ENCODE measurements around the gene TCF4. TPM values are rescaled to one million over a fixed set of nuclear protein-coding genes. Genes with fewer than 3 reads are reported as not detected.

Gene TCF4
- total RNA-seq, 1 experiment from 2014 or later: 104 TPM

GRCh38 chr18:55264108-55264507 is 323.9 kb downstream of the TCF4 start:
- Mint-ChIP-seq H3K27me3 (ENCODE audit: low read depth) (no peaks in the 10 kb centered on the region), H3K4me3 (no peak overlapping the region), H3K27ac (peak overlapping the region; percentile 44; the same call in 1 of the 2 replicates), H3K36me3 (peaks cover 43% of the 10 kb centered on the region), H3K9me3 (no peaks in the 10 kb centered on the region), H3K4me1 (peaks cover 61% of the 10 kb centered on the region)
- ChIA-PET CTCF (interaction anchor here (0.6 to 1.3 kb wide), 4 partner anchors 11 to 579 kb away, joined by 3 to 8 read pairs (median 3); no protein-coding TSS in a partner anchor), POLR2A (interaction anchor here (0.6 to 0.7 kb wide), 2 partner anchors 237 to 905 kb away, joined by 3 to 5 read pairs; no protein-coding TSS in a partner anchor)
- peak; percentile 62; the same call in 1 of the 2 replicates for ATAC-seq
- no peak for DNase-seq (ENCODE audit: low spot score)
- TF ChIP-seq ZBTB43 (CRISPR knock-in tag; IDR thresholded peaks at IDR 0.05) (no peak), JUN (CRISPR knock-in tag; IDR thresholded peaks at IDR 0.05) (no peak)

DNA sequence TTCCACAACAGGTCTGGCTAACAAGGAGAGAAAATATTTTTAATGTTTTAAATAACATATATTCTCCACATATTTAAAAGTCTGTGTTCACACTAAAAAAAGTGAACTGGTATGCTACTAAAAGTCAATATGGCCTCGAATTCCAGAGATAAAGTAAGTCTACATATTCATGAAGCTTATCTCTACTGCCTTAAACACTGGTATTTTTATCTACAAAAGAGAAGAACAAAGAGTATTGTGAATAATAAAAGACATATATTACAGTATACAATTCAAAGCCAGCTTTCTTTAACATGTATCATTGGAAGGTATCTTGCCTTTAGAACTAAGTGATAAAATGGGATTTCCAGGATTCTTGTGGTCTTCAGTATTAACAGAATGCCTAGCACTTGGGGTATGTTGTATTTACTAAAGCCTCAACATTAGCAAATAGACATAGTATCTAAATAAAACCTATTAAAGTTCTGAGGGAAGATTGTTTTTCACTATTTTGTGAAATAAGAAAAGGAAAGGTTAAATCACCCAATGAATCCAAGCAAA is 325.9 kb downstream of the TCF4 start:
- DNase-seq (ENCODE audit: low spot score): no peak
- no peak for ATAC-seq
- ChIA-PET POLR2A (no interaction called here), CTCF (interaction anchor here (1.1 to 2.4 kb wide), 2 partner anchors 13 to 27 kb away, joined by 4 to 7 read pairs; no protein-coding TSS in a partner anchor)
- peaks cover 30% of the 10 kb centered on the region for H3K36me3 Mint-ChIP-seq
- no peaks in the 10 kb centered on the region for H3K9me3 Mint-ChIP-seq
- no peak for TF ChIP-seq GTF2I (CRISPR knock-in tag; conservative IDR thresholded peaks at IDR 0.05)
- TF ChIP-seq, protein P1, sequence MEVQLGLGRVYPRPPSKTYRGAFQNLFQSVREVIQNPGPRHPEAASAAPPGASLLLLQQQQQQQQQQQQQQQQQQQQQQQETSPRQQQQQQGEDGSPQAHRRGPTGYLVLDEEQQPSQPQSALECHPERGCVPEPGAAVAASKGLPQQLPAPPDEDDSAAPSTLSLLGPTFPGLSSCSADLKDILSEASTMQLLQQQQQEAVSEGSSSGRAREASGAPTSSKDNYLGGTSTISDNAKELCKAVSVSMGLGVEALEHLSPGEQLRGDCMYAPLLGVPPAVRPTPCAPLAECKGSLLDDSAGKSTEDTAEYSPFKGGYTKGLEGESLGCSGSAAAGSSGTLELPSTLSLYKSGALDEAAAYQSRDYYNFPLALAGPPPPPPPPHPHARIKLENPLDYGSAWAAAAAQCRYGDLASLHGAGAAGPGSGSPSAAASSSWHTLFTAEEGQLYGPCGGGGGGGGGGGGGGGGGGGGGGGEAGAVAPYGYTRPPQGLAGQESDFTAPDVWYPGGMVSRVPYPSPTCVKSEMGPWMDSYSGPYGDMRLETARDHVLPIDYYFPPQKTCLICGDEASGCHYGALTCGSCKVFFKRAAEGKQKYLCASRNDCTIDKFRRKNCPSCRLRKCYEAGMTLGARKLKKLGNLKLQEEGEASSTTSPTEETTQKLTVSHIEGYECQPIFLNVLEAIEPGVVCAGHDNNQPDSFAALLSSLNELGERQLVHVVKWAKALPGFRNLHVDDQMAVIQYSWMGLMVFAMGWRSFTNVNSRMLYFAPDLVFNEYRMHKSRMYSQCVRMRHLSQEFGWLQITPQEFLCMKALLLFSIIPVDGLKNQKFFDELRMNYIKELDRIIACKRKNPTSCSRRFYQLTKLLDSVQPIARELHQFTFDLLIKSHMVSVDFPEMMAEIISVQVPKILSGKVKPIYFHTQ (CRISPR knock-in tag; IDR thresholded peaks at IDR 0.05): no peak
- peaks cover 51% of the 10 kb centered on the region for H3K4me1 Mint-ChIP-seq
- no peak overlapping the region for H3K4me3 Mint-ChIP-seq
- no peaks in the 10 kb centered on the region for H3K27me3 Mint-ChIP-seq (ENCODE audit: low read depth)
- H3K27ac Mint-ChIP-seq: peak overlapping the region; percentile 39; the same call in 1 of the 2 replicates

DNA sequence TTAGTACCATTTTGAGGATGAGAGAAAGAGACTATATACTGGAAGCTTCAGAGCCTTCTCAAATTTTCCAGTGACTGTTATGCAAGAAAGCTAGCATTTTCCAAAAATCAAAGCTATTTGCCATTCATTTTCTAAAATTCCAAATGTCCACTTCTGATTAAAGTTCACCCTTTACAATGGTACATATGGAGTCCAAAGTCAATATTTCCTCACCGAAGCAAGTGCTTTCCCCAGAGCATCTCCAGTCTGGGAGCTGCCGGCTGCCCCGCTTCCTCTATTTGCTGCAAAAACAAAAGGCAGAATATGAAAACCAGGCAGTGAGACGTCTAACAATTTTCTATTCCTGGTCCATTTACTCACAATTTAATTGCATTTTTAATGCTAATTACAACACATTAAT is 326.7 kb downstream of the TCF4 start:
- no peak overlapping the region for H3K27ac Mint-ChIP-seq
- CTCF ChIA-PET: interaction anchor here (2.4 kb wide), 1 partner anchor 26 kb away, joined by 7 read pairs; no protein-coding TSS in a partner anchor
- no peaks in the 10 kb centered on the region for H3K27me3 Mint-ChIP-seq (ENCODE audit: low read depth)
- no peak for TF ChIP-seq CDX4 (CRISPR knock-in tag; IDR thresholded peaks at IDR 0.05; ENCODE audit: borderline replicate concordance)
- TF ChIP-seq, protein P2, sequence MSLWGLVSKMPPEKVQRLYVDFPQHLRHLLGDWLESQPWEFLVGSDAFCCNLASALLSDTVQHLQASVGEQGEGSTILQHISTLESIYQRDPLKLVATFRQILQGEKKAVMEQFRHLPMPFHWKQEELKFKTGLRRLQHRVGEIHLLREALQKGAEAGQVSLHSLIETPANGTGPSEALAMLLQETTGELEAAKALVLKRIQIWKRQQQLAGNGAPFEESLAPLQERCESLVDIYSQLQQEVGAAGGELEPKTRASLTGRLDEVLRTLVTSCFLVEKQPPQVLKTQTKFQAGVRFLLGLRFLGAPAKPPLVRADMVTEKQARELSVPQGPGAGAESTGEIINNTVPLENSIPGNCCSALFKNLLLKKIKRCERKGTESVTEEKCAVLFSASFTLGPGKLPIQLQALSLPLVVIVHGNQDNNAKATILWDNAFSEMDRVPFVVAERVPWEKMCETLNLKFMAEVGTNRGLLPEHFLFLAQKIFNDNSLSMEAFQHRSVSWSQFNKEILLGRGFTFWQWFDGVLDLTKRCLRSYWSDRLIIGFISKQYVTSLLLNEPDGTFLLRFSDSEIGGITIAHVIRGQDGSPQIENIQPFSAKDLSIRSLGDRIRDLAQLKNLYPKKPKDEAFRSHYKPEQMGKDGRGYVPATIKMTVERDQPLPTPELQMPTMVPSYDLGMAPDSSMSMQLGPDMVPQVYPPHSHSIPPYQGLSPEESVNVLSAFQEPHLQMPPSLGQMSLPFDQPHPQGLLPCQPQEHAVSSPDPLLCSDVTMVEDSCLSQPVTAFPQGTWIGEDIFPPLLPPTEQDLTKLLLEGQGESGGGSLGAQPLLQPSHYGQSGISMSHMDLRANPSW (CRISPR knock-in tag; conservative IDR thresholded peaks at IDR 0.05; ENCODE audit: low read depth): no peak
- no peak for TF ChIP-seq RORB (CRISPR knock-in tag; IDR thresholded peaks at IDR 0.05)
- TF ChIP-seq ERG (CRISPR knock-in tag; IDR thresholded peaks at IDR 0.05): no peak
- TF ChIP-seq SOX15 (CRISPR knock-in tag; IDR thresholded peaks at IDR 0.05): no peak
- TF ChIP-seq, protein P3, sequence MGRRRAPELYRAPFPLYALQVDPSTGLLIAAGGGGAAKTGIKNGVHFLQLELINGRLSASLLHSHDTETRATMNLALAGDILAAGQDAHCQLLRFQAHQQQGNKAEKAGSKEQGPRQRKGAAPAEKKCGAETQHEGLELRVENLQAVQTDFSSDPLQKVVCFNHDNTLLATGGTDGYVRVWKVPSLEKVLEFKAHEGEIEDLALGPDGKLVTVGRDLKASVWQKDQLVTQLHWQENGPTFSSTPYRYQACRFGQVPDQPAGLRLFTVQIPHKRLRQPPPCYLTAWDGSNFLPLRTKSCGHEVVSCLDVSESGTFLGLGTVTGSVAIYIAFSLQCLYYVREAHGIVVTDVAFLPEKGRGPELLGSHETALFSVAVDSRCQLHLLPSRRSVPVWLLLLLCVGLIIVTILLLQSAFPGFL (CRISPR knock-in tag; IDR thresholded peaks at IDR 0.05; ENCODE audit: borderline replicate concordance): no peak
- TF ChIP-seq ZNF423 (CRISPR knock-in tag; IDR thresholded peaks at IDR 0.05): no peak
- TF ChIP-seq MAX (CRISPR knock-in tag; IDR thresholded peaks at IDR 0.05): no peak
- no peak for TF ChIP-seq ZSCAN18 (CRISPR knock-in tag; IDR thresholded peaks at IDR 0.05)
- no peak for TF ChIP-seq TEAD4 (CRISPR knock-in tag; IDR thresholded peaks at IDR 0.05)
- no peak for TF ChIP-seq ZNF232 (CRISPR knock-in tag; IDR thresholded peaks at IDR 0.05)
- TF ChIP-seq, protein P4, sequence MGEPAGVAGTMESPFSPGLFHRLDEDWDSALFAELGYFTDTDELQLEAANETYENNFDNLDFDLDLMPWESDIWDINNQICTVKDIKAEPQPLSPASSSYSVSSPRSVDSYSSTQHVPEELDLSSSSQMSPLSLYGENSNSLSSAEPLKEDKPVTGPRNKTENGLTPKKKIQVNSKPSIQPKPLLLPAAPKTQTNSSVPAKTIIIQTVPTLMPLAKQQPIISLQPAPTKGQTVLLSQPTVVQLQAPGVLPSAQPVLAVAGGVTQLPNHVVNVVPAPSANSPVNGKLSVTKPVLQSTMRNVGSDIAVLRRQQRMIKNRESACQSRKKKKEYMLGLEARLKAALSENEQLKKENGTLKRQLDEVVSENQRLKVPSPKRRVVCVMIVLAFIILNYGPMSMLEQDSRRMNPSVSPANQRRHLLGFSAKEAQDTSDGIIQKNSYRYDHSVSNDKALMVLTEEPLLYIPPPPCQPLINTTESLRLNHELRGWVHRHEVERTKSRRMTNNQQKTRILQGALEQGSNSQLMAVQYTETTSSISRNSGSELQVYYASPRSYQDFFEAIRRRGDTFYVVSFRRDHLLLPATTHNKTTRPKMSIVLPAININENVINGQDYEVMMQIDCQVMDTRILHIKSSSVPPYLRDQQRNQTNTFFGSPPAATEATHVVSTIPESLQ (CRISPR knock-in tag; IDR thresholded peaks at IDR 0.05): no peak
- no peak for TF ChIP-seq NR2C2 (CRISPR knock-in tag; IDR thresholded peaks at IDR 0.05)

More for the DNA sequence above, 326.7 kb downstream of the TCF4 start:
- no peak for ATAC-seq
- peaks cover 44% of the 10 kb centered on the region for H3K4me1 Mint-ChIP-seq
- POLR2A ChIA-PET: no interaction called here
- H3K36me3 Mint-ChIP-seq: peaks cover 25% of the 10 kb centered on the region
- H3K4me3 Mint-ChIP-seq: no peak overlapping the region
- no peaks in the 10 kb centered on the region for H3K9me3 Mint-ChIP-seq
- DNase-seq (ENCODE audit: low spot score): no peak

All from WTC11 (cell line).